ENCODE data around the gene FBXO38. TPM values are rescaled to one million over a fixed set of nuclear protein-coding genes. Genes with fewer than 3 reads are reported as not detected.

FBXO38 gene
- total and polyA plus RNA-seq, 2 of the 13 experiments (the other 11 are each of a cell fraction or from before 2014, with no cell fraction given) = 24.8 to 35.9 TPM

DNA sequence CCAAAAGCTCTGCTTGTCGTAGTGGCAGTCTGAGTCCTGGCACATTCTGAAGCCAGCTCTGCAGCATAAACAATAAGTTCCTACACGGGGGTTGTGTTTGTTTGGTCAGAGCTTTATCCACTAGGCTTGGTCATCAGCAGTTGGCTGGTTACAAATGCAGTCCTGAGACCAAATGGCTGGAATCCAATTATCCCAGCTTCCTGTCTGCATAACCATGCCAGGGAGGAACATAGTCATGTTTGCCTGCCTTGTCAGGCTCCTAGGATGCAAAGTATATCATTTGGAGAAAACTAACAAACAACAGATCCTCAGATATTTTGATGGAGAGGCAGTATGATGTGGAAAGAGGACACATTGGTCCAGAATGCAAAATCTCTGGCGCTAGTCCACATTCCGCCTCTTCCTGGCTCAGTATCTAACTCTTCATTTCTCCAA, 85.8 kb downstream of the FBXO38 start:
- TF ChIP-seq, protein P1, sequence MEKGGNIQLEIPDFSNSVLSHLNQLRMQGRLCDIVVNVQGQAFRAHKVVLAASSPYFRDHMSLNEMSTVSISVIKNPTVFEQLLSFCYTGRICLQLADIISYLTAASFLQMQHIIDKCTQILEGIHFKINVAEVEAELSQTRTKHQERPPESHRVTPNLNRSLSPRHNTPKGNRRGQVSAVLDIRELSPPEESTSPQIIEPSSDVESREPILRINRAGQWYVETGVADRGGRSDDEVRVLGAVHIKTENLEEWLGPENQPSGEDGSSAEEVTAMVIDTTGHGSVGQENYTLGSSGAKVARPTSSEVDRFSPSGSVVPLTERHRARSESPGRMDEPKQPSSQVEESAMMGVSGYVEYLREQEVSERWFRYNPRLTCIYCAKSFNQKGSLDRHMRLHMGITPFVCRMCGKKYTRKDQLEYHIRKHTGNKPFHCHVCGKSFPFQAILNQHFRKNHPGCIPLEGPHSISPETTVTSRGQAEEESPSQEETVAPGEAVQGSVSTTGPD (CRISPR knock-in tag; IDR thresholded peaks at IDR 0.05) = no peak
- TF ChIP-seq ZNF816 (CRISPR knock-in tag; IDR thresholded peaks at IDR 0.05; ENCODE audit: borderline replicate concordance) (no peak), SETDB1 (CRISPR knock-in tag; IDR thresholded peaks at IDR 0.05; ENCODE audit: borderline replicate concordance) (no peak)
- TF ChIP-seq, protein P2, sequence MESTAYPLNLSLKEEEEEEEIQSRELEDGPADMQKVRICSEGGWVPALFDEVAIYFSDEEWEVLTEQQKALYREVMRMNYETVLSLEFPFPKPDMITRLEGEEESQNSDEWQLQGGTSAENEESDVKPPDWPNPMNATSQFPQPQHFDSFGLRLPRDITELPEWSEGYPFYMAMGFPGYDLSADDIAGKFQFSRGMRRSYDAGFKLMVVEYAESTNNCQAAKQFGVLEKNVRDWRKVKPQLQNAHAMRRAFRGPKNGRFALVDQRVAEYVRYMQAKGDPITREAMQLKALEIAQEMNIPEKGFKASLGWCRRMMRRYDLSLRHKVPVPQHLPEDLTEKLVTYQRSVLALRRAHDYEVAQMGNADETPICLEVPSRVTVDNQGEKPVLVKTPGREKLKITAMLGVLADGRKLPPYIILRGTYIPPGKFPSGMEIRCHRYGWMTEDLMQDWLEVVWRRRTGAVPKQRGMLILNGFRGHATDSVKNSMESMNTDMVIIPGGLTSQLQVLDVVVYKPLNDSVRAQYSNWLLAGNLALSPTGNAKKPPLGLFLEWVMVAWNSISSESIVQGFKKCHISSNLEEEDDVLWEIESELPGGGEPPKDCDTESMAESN (CRISPR knock-in tag; conservative IDR thresholded peaks at IDR 0.05) = no peak
- DNase-seq (ENCODE audit: low spot score) (no peak), ATAC-seq (no peak), FAIRE-seq (no peak)
- Histone ChIP-seq H3K36me3 (replicated peaks in 1 of 2; ENCODE audit: control insufficient read depth in 1 of 2, insufficient read depth in 2 of 2, low read length in 2 of 2) (no peaks in the 10 kb centered on the region), H3K4me2 (ENCODE audit: low read depth, low read length) (no peak overlapping the region), H3K9me3 (ENCODE audit: low read length) (no peaks in the 10 kb centered on the region), H3K9ac (ENCODE audit: insufficient read depth, low read depth, low read length) (no peak overlapping the region), H3K4me3 (replicated peaks in 1 of 3; ENCODE audit: insufficient read depth in 1 of 3, low read depth in 2 of 3, low read length in 3 of 3) (no peak overlapping the region), H3K27me3 (ENCODE audit: control insufficient read depth in 1 of 2, insufficient read depth in 2 of 2, low read length in 2 of 2) (no peaks in the 10 kb centered on the region), H2AFZ (ENCODE audit: low read length) (no peak overlapping the region), H3K79me2 (ENCODE audit: insufficient read depth, low read length) (no peaks in the 10 kb centered on the region), H4K20me1 (ENCODE audit: insufficient read depth, low read length) (no peaks in the 10 kb centered on the region), H3K4me1 (ENCODE audit: insufficient read depth, low read length) (no peaks in the 10 kb centered on the region), H3K27ac (ENCODE audit: extremely low read length, insufficient read depth, low read length) (no peak overlapping the region)
- CTCF ChIA-PET (ENCODE audit: low intra/inter-chr PET ratio, low total read pairs) = no interaction called here
- in situ Hi-C loops (cut with HindIII; ENCODE audit: extremely low pct_ligation_motif_present, low pct_unique_long_range_greater_than_20kb) = no loop called here
- WGBS (ENCODE audit: low lambda C conversion rate) = 45% methylated on average over 4 of the region's 4 CpGs
- intact Hi-C loops (cut with micrococcal nuclease; ENCODE audit: unreplicated experiment) = no loop called here
- POLR2A ChIA-PET = no interaction called here
- BruUV-seq (replicated peaks) = no TSS peak

DNA sequence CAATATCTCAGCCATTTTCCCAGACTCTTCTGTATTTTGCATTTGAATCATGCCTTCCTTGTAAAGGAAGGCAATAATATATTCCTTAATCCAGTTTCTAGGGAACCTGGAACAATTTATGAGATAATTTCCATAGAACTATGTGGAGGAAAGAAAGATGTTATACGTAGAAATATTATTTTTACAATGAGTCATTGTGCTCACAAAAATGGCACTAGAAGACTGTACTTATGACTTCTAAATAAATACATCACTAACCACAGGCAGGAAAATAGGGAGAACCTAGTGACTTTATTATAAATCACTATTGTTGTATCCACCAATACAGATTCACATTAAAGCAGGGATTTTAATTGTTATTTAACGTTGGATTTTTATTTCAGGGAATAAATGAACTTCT, 87.6 kb downstream of the FBXO38 start:
- WGBS (ENCODE audit: low lambda C conversion rate) = 30% methylated on average over 2 of the region's 2 CpGs
- Histone ChIP-seq H2AFZ (ENCODE audit: low read length) (no peak overlapping the region), H3K4me2 (ENCODE audit: low read depth, low read length) (no peak overlapping the region), H3K27me3 (ENCODE audit: control insufficient read depth in 1 of 2, insufficient read depth in 2 of 2, low read length in 2 of 2) (no peaks in the 10 kb centered on the region), H3K9me3 (ENCODE audit: low read length) (no peaks in the 10 kb centered on the region), H3K4me3 (replicated peaks in 1 of 3; ENCODE audit: insufficient read depth in 1 of 3, low read depth in 2 of 3, low read length in 3 of 3) (no peak overlapping the region), H3K79me2 (ENCODE audit: insufficient read depth, low read length) (no peaks in the 10 kb centered on the region), H3K36me3 (replicated peaks in 1 of 2; ENCODE audit: control insufficient read depth in 1 of 2, insufficient read depth in 2 of 2, low read length in 2 of 2) (no peaks in the 10 kb centered on the region), H4K20me1 (ENCODE audit: insufficient read depth, low read length) (no peaks in the 10 kb centered on the region), H3K4me1 (ENCODE audit: insufficient read depth, low read length) (no peaks in the 10 kb centered on the region), H3K27ac (ENCODE audit: extremely low read length, insufficient read depth, low read length) (no peak overlapping the region), H3K9ac (ENCODE audit: insufficient read depth, low read depth, low read length) (no peak overlapping the region)
- BruUV-seq (replicated peaks) = no TSS peak
- no peak for ATAC-seq
- no peak for FAIRE-seq
- POLR2A ChIA-PET = no interaction called here
- DNase-seq (ENCODE audit: low spot score) = no peak
- in situ Hi-C loops (cut with HindIII; ENCODE audit: extremely low pct_ligation_motif_present, low pct_unique_long_range_greater_than_20kb) = no loop called here
- CTCF ChIA-PET (ENCODE audit: low intra/inter-chr PET ratio, low total read pairs) = no interaction called here
- intact Hi-C loops (cut with micrococcal nuclease; ENCODE audit: unreplicated experiment) = no loop called here
- TF ChIP-seq, protein P3, sequence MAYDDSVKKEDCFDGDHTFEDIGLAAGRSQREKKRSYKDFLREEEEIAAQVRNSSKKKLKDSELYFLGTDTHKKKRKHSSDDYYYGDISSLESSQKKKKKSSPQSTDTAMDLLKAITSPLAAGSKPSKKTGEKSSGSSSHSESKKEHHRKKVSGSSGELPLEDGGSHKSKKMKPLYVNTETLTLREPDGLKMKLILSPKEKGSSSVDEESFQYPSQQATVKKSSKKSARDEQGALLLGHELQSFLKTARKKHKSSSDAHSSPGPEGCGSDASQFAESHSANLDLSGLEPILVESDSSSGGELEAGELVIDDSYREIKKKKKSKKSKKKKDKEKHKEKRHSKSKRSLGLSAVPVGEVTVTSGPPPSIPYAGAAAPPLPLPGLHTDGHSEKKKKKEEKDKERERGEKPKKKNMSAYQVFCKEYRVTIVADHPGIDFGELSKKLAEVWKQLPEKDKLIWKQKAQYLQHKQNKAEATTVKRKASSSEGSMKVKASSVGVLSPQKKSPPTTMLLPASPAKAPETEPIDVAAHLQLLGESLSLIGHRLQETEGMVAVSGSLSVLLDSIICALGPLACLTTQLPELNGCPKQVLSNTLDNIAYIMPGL (CRISPR knock-in tag; IDR thresholded peaks at IDR 0.05; ENCODE audit: borderline replicate concordance in 1 of 2, low read depth in 1 of 2) = no peak
- TF ChIP-seq AGO1 (IDR thresholded peaks at IDR 0.05; ENCODE audit: low read depth, low read length, poor library complexity, severe bottlenecking) = no peak
- TF ChIP-seq YY1 (IDR thresholded peaks at IDR 0.05; ENCODE audit: insufficient read depth, insufficient replicate concordance, low read depth, low read length) = no peak
- no peak for TF ChIP-seq ZNF34 (CRISPR knock-in tag; IDR thresholded peaks at IDR 0.05; ENCODE audit: borderline replicate concordance)
- TF ChIP-seq, protein P4, sequence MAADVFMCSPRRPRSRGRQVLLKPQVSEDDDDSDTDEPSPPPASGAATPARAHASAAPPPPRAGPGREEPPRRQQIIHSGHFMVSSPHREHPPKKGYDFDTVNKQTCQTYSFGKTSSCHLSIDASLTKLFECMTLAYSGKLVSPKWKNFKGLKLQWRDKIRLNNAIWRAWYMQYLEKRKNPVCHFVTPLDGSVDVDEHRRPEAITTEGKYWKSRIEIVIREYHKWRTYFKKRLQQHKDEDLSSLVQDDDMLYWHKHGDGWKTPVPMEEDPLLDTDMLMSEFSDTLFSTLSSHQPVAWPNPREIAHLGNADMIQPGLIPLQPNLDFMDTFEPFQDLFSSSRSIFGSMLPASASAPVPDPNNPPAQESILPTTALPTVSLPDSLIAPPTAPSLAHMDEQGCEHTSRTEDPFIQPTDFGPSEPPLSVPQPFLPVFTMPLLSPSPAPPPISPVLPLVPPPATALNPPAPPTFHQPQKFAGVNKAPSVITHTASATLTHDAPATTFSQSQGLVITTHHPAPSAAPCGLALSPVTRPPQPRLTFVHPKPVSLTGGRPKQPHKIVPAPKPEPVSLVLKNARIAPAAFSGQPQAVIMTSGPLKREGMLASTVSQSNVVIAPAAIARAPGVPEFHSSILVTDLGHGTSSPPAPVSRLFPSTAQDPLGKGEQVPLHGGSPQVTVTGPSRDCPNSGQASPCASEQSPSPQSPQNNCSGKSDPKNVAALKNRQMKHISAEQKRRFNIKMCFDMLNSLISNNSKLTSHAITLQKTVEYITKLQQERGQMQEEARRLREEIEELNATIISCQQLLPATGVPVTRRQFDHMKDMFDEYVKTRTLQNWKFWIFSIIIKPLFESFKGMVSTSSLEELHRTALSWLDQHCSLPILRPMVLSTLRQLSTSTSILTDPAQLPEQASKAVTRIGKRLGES (CRISPR knock-in tag; IDR thresholded peaks at IDR 0.05; ENCODE audit: borderline replicate concordance) = no peak

Measured in HepG2 (cell line).